Endodermal cell (in vitro differentiated cells): ENCODE measurements around the gene TBX1. TPM values are rescaled to one million over a fixed set of nuclear protein-coding genes. Genes with fewer than 3 reads are reported as not detected.

Experiments used
- DNase-seq: peaks from one replicate; pipeline ENCODE4 v3.0.0-alpha.2; 2017
- H3K27ac ChIP-seq: 2 replicates; pipeline ENCODE4 v1.5.1; 2013; ENCODE audit warnings: mild to moderate bottlenecking, low read depth, low read length, moderate library complexity
- H3K27me3 ChIP-seq: 2 replicates; pipeline ENCODE4 v1.6.1; 2013; ENCODE audit warnings: mild to moderate bottlenecking, low read length, moderate library complexity; ENCODE audit not compliant: insufficient read depth, control insufficient read depth, poor library complexity, severe bottlenecking
- H3K36me3 ChIP-seq: 2 replicates; pipeline ENCODE4 v1.7.0; 2013; ENCODE audit warnings: mild to moderate bottlenecking, low read length, moderate library complexity; ENCODE audit not compliant: control insufficient read depth, insufficient read depth
- H3K4me1 ChIP-seq: one replicate; pipeline ENCODE4 v1.7.0; 2013; ENCODE audit warnings: low read length; ENCODE audit not compliant: control insufficient read depth, insufficient read depth
- H3K4me3 ChIP-seq: 2 replicates; pipeline ENCODE4 v1.5.1; 2013; ENCODE audit warnings: mild to moderate bottlenecking, low read length, moderate library complexity
- H3K9ac ChIP-seq: 2 replicates; pipeline ENCODE4 v1.6.1; 2013; ENCODE audit warnings: mild to moderate bottlenecking, low read length, moderate library complexity; ENCODE audit not compliant: poor library complexity, severe bottlenecking; ENCODE audit errors: extremely low read depth
- H3K9me3 ChIP-seq: 2 replicates; pipeline ENCODE4 v1.6.1; 2013; ENCODE audit warnings: mild to moderate bottlenecking, low read length, moderate library complexity; ENCODE audit not compliant: control insufficient read depth
- H3K27ac Mint-ChIP-seq: 2 replicates; pipeline ENCODE4 v1.8.0; 2020; ENCODE audit warnings: mixed read lengths
- H3K27me3 Mint-ChIP-seq: 2 replicates; pipeline ENCODE4 v1.8.0; 2021; ENCODE audit warnings: mild to moderate bottlenecking, mixed read lengths; ENCODE audit not compliant: insufficient read depth
- H3K36me3 Mint-ChIP-seq: 2 replicates; pipeline ENCODE4 v1.8.0; 2020; ENCODE audit warnings: low read depth, mixed read lengths
- H3K4me1 Mint-ChIP-seq: 2 replicates; pipeline ENCODE4 v1.8.0; 2020; ENCODE audit warnings: mixed read lengths
- H3K4me3 Mint-ChIP-seq: 2 replicates; pipeline ENCODE4 v1.8.0; 2020; ENCODE audit warnings: mild to moderate bottlenecking, moderate library complexity, mixed read lengths
- H3K9me3 Mint-ChIP-seq: 2 replicates; pipeline ENCODE4 v1.8.0; 2020; ENCODE audit warnings: mild to moderate bottlenecking, mixed read lengths
- CTCF ChIP-seq: fragments of 200-600 bp; sonication (generic); conservative IDR thresholded peaks from 2 replicates; pipeline ENCODE4 v1.5.0; 2021; ENCODE audit warnings: antibody characterized with exemption, mild to moderate bottlenecking
- WGBS, 2 experiments: methylation state at CpG; one replicate each; pipeline versions ENCODE4 v1.1.5 to v1.1.7; 2013; ENCODE audit warnings: missing lambda C conversion rate in 2 of 2, mixed read lengths in 1 of 2; ENCODE audit not compliant: insufficient coverage in 1 of 2, insufficient read length in 1 of 2; 5-methylcytosine and 5-hydroxymethylcytosine counted together
- total RNA-seq, 2 donors: library from RNA; stranded (reverse); fragmentation: NEBNext Ultra II Directional in 1 of 2; extraction: Animal tissue kit (Norgen Biotek cat#: 25700) in 1 of 2; gene quantifications; 2 replicates in 1 of 2; 3 replicates in 1 of 2; pipeline ENCODE4 v1.2.1, GENCODE V29; 2021

TBX1 gene
- total RNA-seq, 2 donors from 2014 or later, result 1.3 TPM; not detected in 1

- Histone ChIP-seq H3K27ac (no peak overlapping the region), H3K4me3 (no peak overlapping the region), H3K27me3 (peaks cover 87% of the 10 kb centered on the region), H3K4me1 (peaks cover 11% of the 10 kb centered on the region), H3K36me3 (no peaks in the 10 kb centered on the region), H3K9ac (no peak overlapping the region), H3K9me3 (no peaks in the 10 kb centered on the region)
- Mint-ChIP-seq H3K27me3 (peaks cover 76% of the 10 kb centered on the region), H3K9me3 (no peaks in the 10 kb centered on the region), H3K4me3 (peak overlapping the region; percentile 13), H3K27ac (no peak overlapping the region), H3K4me1 (peaks cover 20% of the 10 kb centered on the region), H3K36me3 (no peaks in the 10 kb centered on the region)
- whole genome bisulfite sequencing, 2 experiments, result 0 to 2% methylated on average over 8 to 59 of the region's 59 CpGs
- TF ChIP-seq CTCF, result no peak
- peak; percentile 70 for DNase-seq
These were observed 5.3 kb upstream of the TBX1 start for GRCh38 chr22:19755145-19755710.

GRCh38 chr22:19755722-19756287 lies 4.8 kb upstream of the TBX1 start:
- peak overlapping the region; percentile 13 for H3K4me3 Mint-ChIP-seq
- H3K9me3 ChIP-seq, result no peaks in the 10 kb centered on the region
- H3K36me3 ChIP-seq, result no peaks in the 10 kb centered on the region
- TF ChIP-seq CTCF, result no peak
- H3K4me3 ChIP-seq, result no peak overlapping the region
- H3K27ac ChIP-seq, result no peak overlapping the region
- H3K4me1 ChIP-seq, result peaks cover 8% of the 10 kb centered on the region
- no peak overlapping the region for H3K9ac ChIP-seq
- H3K27me3 ChIP-seq, result peaks cover 89% of the 10 kb centered on the region
- peaks cover 20% of the 10 kb centered on the region for H3K4me1 Mint-ChIP-seq
- peak; percentile 69 for DNase-seq
- no peak overlapping the region for H3K27ac Mint-ChIP-seq
- 6 to 8% methylated on average over 22 to 26 of the region's 26 CpGs for WGBS, 2 experiments
- peaks cover 77% of the 10 kb centered on the region for H3K27me3 Mint-ChIP-seq
- no peaks in the 10 kb centered on the region for H3K36me3 Mint-ChIP-seq
- H3K9me3 Mint-ChIP-seq, result no peaks in the 10 kb centered on the region

- H3K4me3 Mint-ChIP-seq, result peak overlapping the region; percentile 13
- peak; percentile 84 for DNase-seq
- H3K9me3 ChIP-seq, result no peaks in the 10 kb centered on the region
- H3K36me3 ChIP-seq, result no peaks in the 10 kb centered on the region
- no peaks in the 10 kb centered on the region for H3K9me3 Mint-ChIP-seq
- H3K27ac Mint-ChIP-seq, result no peak overlapping the region
- 5 to 9% methylated on average over 28 to 75 of the region's 76 CpGs for WGBS, 2 experiments
- H3K9ac ChIP-seq, result no peak overlapping the region
- TF ChIP-seq CTCF, result peak; percentile 72
- H3K36me3 Mint-ChIP-seq, result no peaks in the 10 kb centered on the region
- H3K27me3 Mint-ChIP-seq, result peaks cover 80% of the 10 kb centered on the region
- no peak overlapping the region for H3K27ac ChIP-seq
- H3K27me3 ChIP-seq, result peaks cover 95% of the 10 kb centered on the region
- H3K4me3 ChIP-seq, result no peak overlapping the region
- H3K4me1 ChIP-seq, result peaks cover 1% of the 10 kb centered on the region
- peaks cover 15% of the 10 kb centered on the region for H3K4me1 Mint-ChIP-seq
These were observed 4.1 kb upstream of the TBX1 start for GRCh38 chr22:19756288-19757128.
